ENCODE results near the gene C16orf90. TPM values are rescaled to one million over a fixed set of nuclear protein-coding genes. Genes with fewer than 3 reads are reported as not detected.
"Not testable (repeated sequence)": the region's sequence is repeated elsewhere in the genome, so short reads cannot be mapped to it uniquely, and the experiment has no call there.

Gene C16orf90
- total RNA-seq, 6 donors from 2014 or later, result not detected

GRCh38 chr16:3529175-3529574 lies 33.9 kb upstream of the C16orf90 start:
- no peak overlapping the region for H3K27ac ChIP-seq
- H3K4me1 ChIP-seq, result peaks cover 0 to 5% (median 0%) of the 10 kb centered on the region in 4 donors
- DNase-seq (no peak), ATAC-seq (ENCODE audit: low FRiP score in 2 of 2) (no peak)
- TF ChIP-seq POLR2A (IDR thresholded peaks at IDR 0.05) (no peak), EP300 (IDR thresholded peaks at IDR 0.05) (no peak), CTCF (IDR thresholded peaks at IDR 0.05) (no peak), POLR2AphosphoS5 (IDR thresholded peaks at IDR 0.05) (no peak)
- H3K36me3 ChIP-seq, result peaks cover 6 to 66% (median 28%) of the 10 kb centered on the region in 4 donors
- no peaks in the 10 kb centered on the region for H3K27me3 ChIP-seq
- no peak overlapping the region for H3K4me3 ChIP-seq
- H3K9me3 ChIP-seq, result no peaks in the 10 kb centered on the region

- peaks cover 6 to 68% (median 29%) of the 10 kb centered on the region in 4 donors for H3K36me3 ChIP-seq
- ATAC-seq (ENCODE audit: low FRiP score in 2 of 2) (no peak), DNase-seq (no peak)
- TF ChIP-seq POLR2AphosphoS5 (IDR thresholded peaks at IDR 0.05), result no peak
- TF ChIP-seq CTCF (IDR thresholded peaks at IDR 0.05), result no peak
- no peak for TF ChIP-seq POLR2A (IDR thresholded peaks at IDR 0.05)
- no peak for TF ChIP-seq EP300 (IDR thresholded peaks at IDR 0.05)
- H3K27ac ChIP-seq, result no peak overlapping the region
- no peaks in the 10 kb centered on the region for H3K27me3 ChIP-seq
- 95 to 96% methylated on average over 2 of the region's 2 CpGs for WGBS, 2 donors
- H3K4me3 ChIP-seq, result no peak overlapping the region
- no peaks in the 10 kb centered on the region for H3K9me3 ChIP-seq
- peaks cover 0 to 5% (median 0%) of the 10 kb centered on the region in 4 donors for H3K4me1 ChIP-seq
Observed at GRCh38 chr16:3528406-3528805, 33.1 kb upstream of the C16orf90 start.

GRCh38 chr16:3527216-3527829 lies 32.0 kb upstream of the C16orf90 start:
- peak; percentile 34 to 77 (median 62) for TF ChIP-seq CTCF (IDR thresholded peaks at IDR 0.05)
- H3K9me3 ChIP-seq; H3K27ac ChIP-seq; H3K4me3 ChIP-seq; H3K27me3 ChIP-seq; H3K4me1 ChIP-seq; ATAC-seq (ENCODE audit: low FRiP score in 2 of 2): not testable (repeated sequence)
- H3K36me3 ChIP-seq, result peaks cover 3 to 68% (median 27%) of the 10 kb centered on the region in 4 donors
- 43 to 55% methylated on average over 10 to 12 of the region's 12 CpGs for WGBS, 2 donors
- peak in 1 of 2 donors; percentile 89 for DNase-seq

GRCh38 chr16:3525951-3526350 lies 30.7 kb upstream of the C16orf90 start:
- no peak overlapping the region for H3K4me3 ChIP-seq
- WGBS, 2 donors, result 86 to 93% methylated on average over 5 of the region's 5 CpGs
- no peak for DNase-seq
- ATAC-seq (ENCODE audit: low FRiP score in 2 of 2), result no peak
- no peaks in the 10 kb centered on the region for H3K9me3 ChIP-seq
- H3K27ac ChIP-seq, result no peak overlapping the region
- H3K4me1 ChIP-seq, result peaks cover 0 to 5% (median 0%) of the 10 kb centered on the region in 4 donors
- TF ChIP-seq POLR2A (IDR thresholded peaks at IDR 0.05) (no peak), CTCF (IDR thresholded peaks at IDR 0.05) (no peak), EP300 (IDR thresholded peaks at IDR 0.05) (no peak), POLR2AphosphoS5 (IDR thresholded peaks at IDR 0.05) (no peak)
- peaks cover 5 to 63% (median 24%) of the 10 kb centered on the region in 4 donors for H3K36me3 ChIP-seq
- no peaks in the 10 kb centered on the region for H3K27me3 ChIP-seq

GRCh38 chr16:3523281-3523680 lies 28.0 kb upstream of the C16orf90 start:
- peaks cover 2 to 78% (median 34%) of the 10 kb centered on the region in 4 donors for H3K36me3 ChIP-seq
- WGBS, 2 donors, result 94 to 97% methylated on average over 3 of the region's 3 CpGs

More at GRCh38 chr16:3523281-3523680, 28.0 kb upstream of the C16orf90 start:
- TF ChIP-seq POLR2AphosphoS5 (IDR thresholded peaks at IDR 0.05) (no peak), POLR2A (IDR thresholded peaks at IDR 0.05) (no peak), CTCF (IDR thresholded peaks at IDR 0.05) (no peak), EP300 (IDR thresholded peaks at IDR 0.05) (no peak)
- ATAC-seq (ENCODE audit: low FRiP score in 2 of 2) (no peak), DNase-seq (no peak)
- Histone ChIP-seq H3K27me3 (no peaks in the 10 kb centered on the region), H3K4me3 (no peak overlapping the region), H3K9me3 (no peaks in the 10 kb centered on the region), H3K4me1 (peaks cover 0 to 5% (median 0%) of the 10 kb centered on the region in 4 donors), H3K27ac (no peak overlapping the region)

Data from upper lobe of left lung (tissue), 6 donors.